HG03521 (cell line): ENCODE data around the gene PNMA6E.
"Not testable (repeated sequence)": the region's sequence is repeated elsewhere in the genome, so short reads cannot be mapped to it uniquely, and the experiment has no call there.

ENCODE experiments used
- ATAC-seq: cut with Tn5 transposase; IDR thresholded peaks from one replicate; pipeline ENCODE4 v1.9.1; 2021; ENCODE audit warnings: mild to moderate bottlenecking, moderate library complexity; ENCODE audit not compliant: unreplicated experiment

PNMA6E gene

DNA sequence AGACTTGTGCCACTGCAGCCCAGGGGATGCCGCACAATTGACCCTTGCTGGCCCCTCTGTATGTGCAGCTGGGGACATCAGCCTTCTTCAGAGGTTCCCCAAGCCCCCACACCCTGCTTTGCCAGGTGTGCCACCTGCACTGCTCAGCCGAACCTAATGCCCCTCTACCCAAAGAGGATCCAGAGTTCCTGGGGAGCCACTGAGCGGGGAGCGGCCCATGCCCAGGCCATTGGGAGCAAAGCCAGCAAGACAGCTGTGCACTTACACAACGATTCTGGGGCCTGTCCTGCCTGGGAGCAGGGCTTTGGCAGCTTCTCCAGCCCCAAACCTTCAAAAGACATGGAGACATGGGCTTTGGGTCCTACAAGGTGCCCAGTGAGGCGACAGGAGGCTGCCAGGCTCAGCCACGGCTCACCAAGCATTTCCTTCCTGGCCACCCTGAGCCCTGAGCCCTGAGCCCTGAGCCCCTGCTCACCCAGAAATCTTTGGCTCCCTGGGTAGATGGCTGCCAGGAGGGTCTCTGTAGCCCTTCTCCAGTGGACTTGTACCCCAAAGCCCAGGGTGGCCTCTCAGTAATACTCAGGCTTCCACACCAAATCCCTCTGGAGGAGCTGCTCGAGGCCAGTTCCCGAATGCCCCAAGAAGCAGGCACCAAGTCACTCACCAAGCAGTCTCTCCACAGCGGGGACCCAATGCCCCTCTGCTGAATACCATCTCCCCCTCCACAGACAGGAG is 13.0 kb downstream of the PNMA6E start:
- ATAC-seq = no peak

DNA sequence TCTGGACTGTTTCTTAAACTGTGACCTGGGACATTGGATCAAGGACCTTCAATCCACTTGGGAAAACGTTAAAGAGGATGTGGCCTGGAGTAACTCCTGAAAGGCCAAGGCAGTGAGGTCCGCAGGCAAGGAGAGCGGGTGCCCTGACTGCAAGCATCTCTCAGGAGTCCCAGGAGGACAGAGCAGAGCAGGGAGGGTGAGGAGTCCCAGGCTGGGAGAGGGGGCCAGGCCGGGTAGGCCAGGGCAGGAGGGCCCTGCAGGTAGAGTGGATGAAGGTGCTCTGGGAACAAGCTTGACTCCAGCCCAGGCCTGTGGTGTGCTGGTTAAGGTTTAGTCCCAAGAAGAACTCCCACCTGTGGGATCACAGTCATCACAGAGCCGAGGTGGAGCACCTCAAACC is 13.8 kb downstream of the PNMA6E start:
- ATAC-seq = no peak

DNA sequence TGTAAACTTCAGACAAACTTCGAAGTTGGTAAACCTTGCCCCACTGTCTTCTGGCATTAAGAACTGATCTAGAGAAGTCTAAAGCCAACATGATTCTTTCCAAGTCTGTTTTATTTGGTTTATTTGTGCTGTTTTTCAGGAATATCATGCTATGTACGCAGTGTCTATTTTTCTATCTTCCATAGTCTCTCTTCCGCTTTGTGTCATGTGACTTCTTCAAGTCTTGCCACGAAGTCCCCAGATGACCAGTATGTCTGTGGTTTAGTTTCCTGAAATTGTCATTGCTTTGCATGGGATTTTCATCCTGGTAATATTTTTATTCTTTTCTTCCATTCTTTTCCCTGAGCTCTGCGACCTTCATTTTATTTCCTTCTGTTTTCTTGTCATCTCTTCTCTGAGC is 15.1 kb downstream of the PNMA6E start:
- ATAC-seq = no peak

DNA sequence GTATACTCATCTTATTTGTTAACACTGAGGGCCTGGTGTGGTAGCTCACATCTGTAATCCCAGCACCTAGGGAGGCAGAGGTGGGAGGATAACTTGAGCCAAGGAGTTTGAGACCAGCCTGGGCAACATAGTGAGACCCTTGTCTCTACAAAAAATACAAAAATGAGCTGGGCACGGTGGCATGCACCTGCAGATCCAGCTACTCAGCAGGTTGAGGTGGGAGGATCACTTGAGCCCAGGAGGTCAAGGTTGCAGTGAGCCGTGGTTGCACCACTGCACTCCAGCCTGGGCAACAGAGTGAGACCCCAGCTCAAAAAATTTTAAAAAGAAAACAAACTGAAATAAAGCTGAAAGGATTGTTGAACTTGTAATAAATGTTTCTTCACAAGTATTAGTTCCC is 16.2 kb downstream of the PNMA6E start:
- not testable (repeated sequence) for ATAC-seq

DNA sequence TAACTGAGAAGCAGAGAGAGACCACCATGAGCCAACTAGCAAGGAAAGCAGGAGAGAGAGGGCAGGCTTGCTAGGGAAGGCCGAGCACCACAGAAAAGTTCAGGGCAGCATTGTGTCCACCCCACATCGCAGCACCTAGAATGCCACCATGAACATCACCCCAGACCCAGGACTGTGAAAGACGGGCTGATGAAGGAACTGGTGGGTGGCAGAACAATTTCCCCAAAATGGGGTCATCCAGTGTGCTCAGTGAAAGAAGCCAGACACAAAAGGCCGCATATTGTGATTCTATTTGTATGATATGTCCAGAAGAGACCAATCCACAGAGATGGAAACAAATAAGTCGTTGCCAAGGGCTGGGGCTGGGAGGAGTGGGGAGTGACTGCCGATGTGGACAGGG is 16.8 kb downstream of the PNMA6E start:
- ATAC-seq = no peak

DNA sequence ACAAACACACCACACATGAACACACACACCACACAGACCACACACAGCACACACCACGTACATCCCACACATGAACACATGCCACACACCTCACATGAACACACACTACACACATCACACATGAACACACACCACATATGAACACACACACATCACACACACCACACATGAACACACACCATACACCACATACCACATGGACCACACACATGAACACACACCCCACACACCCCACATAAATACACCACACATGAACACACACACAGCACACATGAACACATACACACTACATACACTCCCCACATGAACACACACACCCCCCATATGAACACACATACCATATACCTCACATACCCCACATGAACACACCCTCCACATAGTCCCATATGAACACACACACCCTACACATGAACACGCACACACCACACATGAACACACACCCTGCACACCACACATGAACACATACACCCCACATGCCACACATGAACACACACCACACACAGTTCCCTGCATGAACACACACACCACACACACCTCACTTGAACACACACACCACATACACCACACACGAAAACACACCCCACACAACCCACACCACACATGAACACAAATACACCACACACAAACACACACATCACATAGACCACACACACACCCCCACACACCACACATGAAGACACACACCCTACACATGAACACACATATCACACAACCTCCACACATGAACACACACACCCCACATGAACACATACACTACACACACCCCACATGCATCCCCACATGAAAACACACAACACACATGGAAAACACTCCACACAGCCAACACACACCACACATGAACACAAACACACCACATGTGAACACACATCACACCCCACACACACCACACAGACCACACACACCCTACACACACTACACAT is 18.3 kb downstream of the PNMA6E start:
- no peak for ATAC-seq

DNA sequence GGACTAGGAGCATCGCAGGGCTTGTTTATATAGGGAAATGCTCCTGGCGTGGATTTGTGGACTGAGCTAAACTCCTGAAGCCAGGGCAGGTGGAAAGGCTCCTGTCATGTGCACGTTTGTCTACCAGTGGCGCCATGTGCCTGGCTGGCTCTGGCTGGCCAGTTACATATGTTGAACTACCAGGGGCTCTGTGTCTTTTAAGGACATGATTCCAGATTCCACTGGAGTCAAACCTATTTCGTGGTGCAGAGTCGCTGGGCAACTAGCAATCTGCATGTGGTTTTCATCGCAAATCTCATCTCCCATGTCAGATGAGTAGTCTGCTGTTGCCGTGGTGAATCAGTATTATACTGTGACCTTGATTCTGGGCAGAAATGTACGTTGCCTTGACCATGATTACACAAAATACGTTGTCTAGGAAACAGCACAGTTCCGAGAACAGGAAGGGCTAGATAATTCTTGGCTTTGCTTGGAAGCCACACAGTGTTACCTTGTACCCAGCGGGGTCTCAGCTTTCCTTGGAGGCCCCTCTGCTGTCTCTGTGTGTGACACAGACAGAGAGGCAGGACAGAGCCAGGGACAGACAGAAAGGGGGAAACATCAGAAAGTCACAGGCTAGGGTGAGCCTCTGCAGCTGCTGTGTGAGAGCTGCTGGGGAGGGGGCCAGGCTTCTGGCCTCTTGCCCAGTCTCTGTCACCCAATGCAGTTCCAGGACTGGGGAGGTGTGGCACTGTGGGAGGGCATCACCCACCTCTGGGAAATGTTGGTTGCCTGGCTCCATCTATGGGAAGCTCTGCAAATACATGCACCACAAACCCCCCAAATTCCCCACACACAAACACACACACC is 19.2 kb downstream of the PNMA6E start:
- no peak for ATAC-seq

DNA sequence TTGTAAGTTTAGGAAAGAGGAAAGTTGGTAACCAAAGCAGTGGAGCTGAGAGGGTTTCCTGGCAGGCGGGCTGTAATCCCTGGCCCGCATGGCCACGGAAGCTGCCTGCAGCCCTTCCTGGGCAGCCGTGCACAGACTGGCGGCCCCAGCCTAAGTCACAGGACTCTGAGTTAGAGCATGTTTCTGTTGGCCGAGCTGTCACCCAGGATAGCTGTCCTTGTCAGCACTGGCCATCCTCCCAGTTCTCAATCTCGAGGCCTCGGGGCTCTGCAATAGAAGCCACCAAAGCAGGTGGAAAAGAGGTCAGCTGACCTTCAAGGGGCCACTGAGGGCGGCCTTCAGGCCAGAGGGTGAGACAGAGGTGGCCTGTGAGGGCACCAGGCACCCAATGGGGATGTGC is 20.5 kb downstream of the PNMA6E start:
- no peak for ATAC-seq

DNA sequence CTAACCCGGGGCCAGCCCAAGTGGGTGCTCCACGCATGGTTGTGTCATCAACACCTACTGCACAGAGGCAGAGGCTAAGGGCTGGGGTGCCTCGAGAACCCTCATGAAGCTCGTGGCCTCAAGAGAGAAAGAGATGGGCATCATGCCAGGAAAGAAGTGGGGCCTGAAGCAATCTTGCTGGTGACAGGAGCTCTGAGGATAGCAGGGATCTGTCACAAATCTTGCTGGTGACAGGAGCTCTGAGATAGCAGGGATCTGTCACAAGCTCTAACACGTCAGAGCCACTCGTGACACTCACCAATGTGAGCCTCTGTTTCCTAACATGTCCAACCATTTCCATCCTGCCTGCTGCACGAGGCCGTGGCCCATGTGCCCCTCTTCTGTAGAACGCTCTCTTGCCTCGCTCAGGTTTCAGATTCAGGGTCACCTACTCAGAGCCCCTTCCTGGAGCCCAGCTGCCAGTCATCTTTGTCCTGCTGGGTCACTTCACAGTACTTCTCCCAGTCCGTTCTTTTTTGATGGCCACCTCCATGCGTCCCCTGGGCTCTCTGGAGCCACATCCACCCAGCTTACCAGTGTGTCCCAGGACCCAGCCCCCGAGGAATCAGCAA is 21.1 kb downstream of the PNMA6E start:
- no peak for ATAC-seq

DNA sequence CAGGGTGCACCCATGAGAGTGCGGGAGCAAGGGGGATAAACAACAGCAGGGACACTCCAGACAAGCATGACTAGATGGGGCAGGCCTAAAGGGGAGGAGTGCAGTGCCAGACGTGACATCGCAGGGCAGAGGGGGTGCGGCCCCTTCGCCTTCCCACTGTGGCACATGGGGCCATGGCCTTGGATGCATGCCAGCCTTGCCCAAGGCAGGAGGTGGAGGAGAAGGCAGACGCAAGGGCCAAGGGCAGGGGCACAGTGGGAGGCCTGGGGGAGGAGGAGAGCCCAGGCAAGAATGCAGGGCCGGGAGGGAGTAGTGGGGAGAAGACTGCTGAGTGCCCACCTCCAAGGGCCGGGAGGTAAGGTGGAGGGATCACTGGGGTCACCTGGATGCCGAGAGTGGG is 21.6 kb downstream of the PNMA6E start:
- ATAC-seq = no peak

DNA sequence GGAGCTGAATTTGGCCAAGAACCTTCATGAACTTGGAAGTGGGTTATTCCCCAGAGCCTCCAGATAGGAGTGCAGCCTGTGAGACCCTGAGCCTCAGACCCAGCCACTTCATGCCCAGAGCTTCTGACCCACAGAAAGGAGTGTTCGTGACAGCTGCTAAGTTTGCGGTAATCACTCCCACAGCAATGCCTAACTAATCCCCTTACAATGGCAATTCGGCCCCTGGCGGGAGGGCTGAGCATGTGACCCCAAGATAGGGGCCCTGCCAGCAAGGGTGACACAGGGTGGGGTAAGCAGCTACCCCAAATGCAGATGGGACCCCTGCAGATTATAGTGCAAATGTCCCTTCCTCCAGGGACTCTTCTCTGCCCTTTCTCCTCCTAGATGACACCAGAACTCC is 22.5 kb downstream of the PNMA6E start:
- no peak for ATAC-seq

DNA sequence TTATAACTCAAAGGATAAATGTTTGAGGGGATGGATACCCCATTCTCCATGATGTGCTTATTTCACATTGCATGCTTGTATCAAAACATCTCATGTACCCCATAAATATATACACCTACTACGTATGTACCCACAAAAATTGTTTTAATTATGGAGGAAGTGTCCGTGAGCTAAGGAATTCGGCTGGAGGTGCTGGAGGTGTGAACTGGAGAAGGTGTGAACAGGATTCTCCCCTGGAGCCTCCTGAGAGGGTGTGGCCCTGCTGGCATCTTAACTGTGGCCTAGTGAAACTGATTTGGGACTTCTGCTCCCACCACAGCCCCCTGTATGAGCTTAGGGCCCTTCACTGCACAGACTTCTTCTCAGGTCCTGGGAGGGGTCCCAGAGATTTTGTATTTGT is 23.4 kb downstream of the PNMA6E start:
- no peak for ATAC-seq

DNA sequence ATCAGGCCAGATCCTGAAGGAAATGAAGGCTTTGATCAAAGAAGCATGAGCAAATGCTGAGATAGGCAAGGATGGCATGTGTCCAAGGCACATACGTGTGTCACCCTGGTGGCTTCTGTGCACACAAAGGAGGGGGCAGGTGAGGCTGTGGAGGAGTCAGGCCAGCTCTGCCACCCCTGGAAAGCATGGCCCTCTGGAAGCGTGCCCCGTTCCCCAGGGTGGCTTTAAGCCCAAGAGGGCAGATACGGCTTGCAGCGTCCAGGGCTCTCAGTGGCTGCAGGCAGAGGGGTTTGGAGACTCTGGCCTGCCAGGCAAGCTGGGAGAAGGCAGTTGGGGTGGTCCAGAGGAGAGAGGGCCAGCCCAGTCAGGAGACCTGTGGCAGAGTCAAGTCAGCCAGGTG is 25.6 kb downstream of the PNMA6E start:
- ATAC-seq = no peak

DNA sequence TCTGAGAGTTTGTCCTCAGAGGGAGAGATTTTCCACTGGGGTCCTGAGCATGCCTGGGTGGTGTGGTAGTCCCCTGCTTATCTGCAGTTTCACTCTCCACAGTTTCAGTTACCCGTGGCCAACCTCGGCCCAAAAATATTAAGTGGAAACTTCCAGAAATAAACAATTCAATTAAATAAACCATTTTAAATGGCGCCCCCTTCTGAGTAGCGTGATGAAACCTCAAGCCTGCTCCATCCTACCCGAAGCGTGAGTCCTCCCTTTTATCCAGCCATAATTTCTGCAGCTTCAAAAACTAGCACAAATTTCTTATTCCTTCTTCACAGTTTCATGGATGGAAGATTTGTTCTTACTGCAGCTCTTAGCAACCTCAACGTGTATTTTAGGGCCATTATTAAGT is 26.7 kb downstream of the PNMA6E start:
- ATAC-seq = no peak

DNA sequence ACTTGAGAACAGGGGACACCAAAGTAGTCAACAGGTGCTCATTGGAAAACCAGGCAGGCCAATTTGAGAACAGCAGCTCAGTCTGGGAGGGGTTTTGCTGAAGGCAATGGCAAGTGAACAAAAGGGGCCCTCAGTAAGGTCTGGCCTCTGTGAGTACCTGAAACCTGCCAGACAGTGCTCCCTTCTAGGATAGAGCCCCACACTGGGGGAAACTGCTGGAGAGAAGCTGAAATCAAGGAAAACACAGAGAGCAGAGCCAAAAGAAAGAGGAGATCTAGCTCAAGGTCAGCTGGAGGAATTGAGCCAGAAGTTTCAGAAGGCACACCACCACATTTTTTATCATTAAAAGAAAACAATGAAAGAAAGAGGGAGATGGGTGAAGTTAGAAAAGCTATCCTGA is 28.2 kb downstream of the PNMA6E start:
- ATAC-seq = no peak

DNA sequence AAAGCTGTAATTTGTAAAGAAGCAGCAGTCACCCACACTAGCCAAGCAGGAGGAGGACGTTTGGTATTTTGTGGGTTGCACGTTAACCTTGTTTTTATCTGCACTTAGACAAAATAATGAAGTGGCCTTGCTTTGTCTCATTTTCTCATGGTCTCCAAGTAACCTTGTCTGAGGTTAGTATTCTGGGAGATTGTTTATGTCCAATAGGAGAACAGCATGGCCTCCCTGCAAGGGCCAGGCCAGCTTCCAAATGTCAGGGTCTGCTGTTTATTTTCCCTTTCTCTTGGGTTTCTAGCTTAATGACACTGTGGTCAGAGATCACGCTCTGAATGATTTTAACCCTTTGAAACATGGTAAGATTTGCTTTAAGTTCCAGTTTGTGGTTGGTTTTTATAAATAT is 29.9 kb downstream of the PNMA6E start:
- no peak for ATAC-seq

DNA sequence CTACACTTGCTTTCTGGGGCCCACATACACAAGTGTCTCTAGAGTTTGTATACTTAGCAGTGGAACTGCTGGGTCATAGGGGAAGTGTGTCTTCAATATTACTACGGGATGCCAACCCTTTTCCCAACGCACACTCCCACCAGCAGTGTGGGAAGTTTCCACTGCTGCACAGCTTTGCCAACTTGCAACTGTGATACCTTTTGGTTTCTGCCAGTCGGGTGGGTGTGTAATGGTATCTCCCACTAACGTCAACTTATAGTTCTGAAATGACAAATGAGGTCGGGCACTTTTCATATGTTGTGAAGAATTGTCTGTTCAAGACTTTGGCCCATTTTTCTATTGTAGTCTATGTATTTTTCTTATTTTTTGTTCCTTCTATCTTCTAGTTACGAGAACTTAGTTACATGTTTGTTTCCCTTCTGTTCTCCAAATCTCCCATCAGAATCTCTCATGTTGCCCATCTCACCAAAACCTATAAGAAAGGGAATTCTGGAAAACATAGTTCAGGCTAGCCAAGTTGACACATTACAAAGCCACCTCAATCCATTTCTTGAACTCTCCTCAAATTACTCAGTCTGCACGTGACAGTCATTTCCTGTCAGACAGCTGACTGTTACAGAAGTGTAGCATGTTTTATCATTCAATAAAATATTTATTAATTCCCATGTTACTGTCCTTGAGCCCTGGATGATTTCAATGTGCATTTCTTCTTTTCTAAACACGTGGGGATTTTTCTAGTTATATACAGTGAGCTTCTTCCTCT is 30.7 kb downstream of the PNMA6E start:
- no peak for ATAC-seq

DNA sequence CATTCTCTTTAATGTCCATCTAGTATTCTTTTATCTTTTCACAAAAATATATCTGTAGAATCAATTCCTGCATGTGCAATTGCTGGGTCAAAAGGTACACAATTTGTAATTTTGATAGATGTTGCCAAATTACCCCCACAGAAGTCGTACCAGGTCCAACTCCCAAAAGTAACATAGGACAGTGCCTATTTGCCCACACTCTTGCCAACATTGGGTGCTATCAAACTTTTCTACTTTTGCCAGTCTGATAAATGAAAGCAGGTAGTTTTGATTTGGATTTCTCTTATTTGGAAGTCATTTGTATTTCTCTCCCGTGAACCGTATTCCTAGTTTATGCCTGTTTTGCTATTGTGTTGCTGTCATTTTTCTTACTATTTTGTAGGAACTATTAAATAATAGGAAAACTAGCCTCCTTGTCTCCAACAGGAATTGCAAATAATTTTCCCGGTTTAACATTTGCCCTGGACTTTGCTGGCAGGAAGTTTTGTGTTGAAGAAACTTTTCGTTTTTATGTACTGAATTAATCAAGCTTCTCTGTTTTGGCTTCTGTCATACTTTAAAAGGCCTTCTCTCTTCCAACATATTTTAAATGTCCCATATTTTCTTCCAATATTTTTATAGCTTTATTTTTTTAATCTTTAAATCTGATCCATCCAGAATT is 34.1 kb downstream of the PNMA6E start:
- ATAC-seq = no peak

DNA sequence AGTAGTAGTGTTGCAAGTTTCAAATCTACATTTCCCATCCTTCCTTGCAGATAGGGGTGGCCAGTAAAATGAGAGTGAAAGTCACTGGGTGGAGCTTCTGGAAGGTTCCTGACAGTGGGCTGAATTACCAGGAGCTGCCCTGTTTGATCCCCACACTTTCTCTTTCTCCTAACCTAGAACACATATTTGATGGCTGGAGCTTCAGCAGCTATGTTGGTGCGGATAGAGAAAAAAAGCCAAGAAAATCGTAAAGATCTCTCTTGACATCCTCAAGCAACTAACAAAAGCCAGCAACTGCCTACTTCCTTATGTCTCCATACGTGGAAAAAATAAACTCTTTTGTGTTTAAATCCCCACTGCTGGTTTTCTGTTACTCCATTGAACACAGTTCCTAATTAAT is 35.0 kb downstream of the PNMA6E start:
- no peak for ATAC-seq

DNA sequence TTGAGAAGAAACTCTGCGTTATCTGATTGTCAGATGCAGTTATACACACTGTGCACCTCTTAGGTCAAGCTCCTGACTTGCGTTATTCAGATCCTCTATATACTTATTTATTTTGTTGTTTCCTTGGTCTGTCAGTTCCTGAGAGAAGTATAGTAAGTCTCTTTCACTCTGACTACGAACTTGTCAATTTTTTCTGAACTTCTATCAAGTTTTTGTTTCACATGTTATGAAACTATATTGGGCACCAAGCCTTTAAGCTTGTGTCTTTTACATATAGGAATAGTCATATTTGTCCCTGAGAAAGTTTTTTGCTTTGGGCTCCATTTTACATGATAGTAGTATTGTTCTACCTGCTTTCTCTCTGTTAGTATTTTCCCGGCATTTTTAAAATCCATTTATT is 35.5 kb downstream of the PNMA6E start:
- ATAC-seq = no peak
